GM12873 (cell line): ENCODE measurements around the gene SEMA3D.

ENCODE experiments used
- CTCF ChIP-seq: IDR thresholded peaks from 2 replicates; pipeline ENCODE4 v1.5.1; 2012; ENCODE audit warnings: low read depth, mild to moderate bottlenecking, moderate library complexity, low read length, control low read depth; ENCODE audit not compliant: insufficient read depth; ENCODE audit errors: missing control alignments

The SEMA3D gene

GRCh38 chr7:85090143-85090542, 96.7 kb downstream of the SEMA3D start:
- no peak for TF ChIP-seq CTCF

GRCh38 chr7:85081846-85082245, 105.0 kb downstream of the SEMA3D start:
- no peak for TF ChIP-seq CTCF

GRCh38 chr7:85081392-85081791, 105.5 kb downstream of the SEMA3D start:
- no peak for TF ChIP-seq CTCF

- TF ChIP-seq CTCF: no peak
Measured at GRCh38 chr7:85079434-85079833, 107.4 kb downstream of the SEMA3D start.

GRCh38 chr7:85078181-85078580, 108.7 kb downstream of the SEMA3D start:
- TF ChIP-seq CTCF: no peak

- TF ChIP-seq CTCF: no peak
Measured at GRCh38 chr7:85075864-85076263, 111.0 kb downstream of the SEMA3D start.

- TF ChIP-seq CTCF: no peak
Measured at GRCh38 chr7:85074992-85075391, 111.9 kb downstream of the SEMA3D start.
